Measurements from ENCODE around the gene ANAPC13. TPM values are rescaled to one million over a fixed set of nuclear protein-coding genes. Genes with fewer than 3 reads are reported as not detected.

Gene ANAPC13, protein sequence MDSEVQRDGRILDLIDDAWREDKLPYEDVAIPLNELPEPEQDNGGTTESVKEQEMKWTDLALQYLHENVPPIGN
- total RNA-seq = 10 to 100 TPM; 56.4 to 84.7 (median 66.5) TPM

DNA sequence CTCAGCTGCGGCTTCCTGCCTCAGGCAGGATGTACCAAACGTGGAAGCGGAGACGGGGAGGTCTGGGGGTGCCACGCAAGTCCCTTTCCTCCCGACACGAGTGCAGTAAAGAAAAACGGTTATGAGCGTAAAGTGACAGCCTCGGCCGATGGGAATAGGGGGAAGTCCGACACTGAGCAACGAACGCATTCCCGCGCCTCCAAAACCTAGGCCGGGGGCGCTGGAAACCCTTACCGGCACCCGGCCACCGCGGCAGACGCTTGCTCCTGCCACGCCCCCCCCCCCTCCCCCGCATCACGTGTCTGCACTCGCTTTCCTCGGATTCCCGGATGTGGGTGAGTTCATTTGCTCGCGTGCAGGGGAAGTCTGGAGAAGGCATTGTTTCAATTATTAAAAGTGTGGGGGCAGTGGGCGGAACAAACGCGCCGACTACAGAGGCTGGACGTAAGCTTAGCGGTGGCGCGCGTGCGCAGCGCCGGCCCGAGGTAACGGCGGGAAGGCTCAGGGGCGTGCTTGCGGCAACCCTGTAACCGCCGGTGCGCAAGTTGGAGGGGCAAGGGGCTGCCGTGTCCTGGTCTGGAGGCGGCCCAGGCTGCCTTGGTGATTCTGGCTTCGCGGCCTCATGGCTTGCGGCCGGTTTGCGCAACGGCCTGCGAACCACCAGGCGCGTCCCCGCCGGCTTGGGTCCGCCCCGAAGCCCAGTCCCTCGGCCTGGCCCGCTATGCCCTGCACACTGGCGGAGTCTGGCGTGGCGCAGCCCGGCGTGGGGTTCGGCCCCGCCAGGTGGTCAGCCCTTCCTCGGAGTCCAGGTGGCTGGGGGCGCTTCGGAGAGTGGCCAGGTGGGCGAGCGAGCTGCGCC is at the start of gene ANAPC13, which contains the start of gene CEP63:
ANAPC13 (minus strand) TSS at position 268 of the 859 bp plus-strand sequence. CDS start 3,081 bp downstream, outside the sequence.
CEP63 (plus strand) TSS at position 340 of the 859 bp plus-strand sequence. CDS start 9,264 bp downstream, outside the sequence.
- Histone ChIP-seq H3K27me3 (no peaks in the 10 kb centered on the region), H3K4me3 (peak within 1 kb of the TSS; percentile 81 to 88), H3K36me3 (peaks cover 0 to 19% of the 10 kb centered on the region in 2 donors), H3K9me3 (no peaks in the 10 kb centered on the region), H3K27ac (peak within 1 kb of the TSS; percentile 92 to 96 (median 94)), H3K4me1 (peaks cover 0 to 51% (median 9%) of the 10 kb centered on the region in 3 donors)
- TF ChIP-seq EP300 (IDR thresholded peaks at IDR 0.05) (no peak), POLR2A (IDR thresholded peaks at IDR 0.05) (peak; percentile 65 to 67), POLR2AphosphoS5 (IDR thresholded peaks at IDR 0.05) (peak; percentile 68)
- TF ChIP-seq, protein P1, sequence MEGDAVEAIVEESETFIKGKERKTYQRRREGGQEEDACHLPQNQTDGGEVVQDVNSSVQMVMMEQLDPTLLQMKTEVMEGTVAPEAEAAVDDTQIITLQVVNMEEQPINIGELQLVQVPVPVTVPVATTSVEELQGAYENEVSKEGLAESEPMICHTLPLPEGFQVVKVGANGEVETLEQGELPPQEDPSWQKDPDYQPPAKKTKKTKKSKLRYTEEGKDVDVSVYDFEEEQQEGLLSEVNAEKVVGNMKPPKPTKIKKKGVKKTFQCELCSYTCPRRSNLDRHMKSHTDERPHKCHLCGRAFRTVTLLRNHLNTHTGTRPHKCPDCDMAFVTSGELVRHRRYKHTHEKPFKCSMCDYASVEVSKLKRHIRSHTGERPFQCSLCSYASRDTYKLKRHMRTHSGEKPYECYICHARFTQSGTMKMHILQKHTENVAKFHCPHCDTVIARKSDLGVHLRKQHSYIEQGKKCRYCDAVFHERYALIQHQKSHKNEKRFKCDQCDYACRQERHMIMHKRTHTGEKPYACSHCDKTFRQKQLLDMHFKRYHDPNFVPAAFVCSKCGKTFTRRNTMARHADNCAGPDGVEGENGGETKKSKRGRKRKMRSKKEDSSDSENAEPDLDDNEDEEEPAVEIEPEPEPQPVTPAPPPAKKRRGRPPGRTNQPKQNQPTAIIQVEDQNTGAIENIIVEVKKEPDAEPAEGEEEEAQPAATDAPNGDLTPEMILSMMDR (IDR thresholded peaks at IDR 0.05) = peak in 3 of 4 experiments; percentile 15 to 34 (median 26)
- ATAC-seq = peak; percentile 95
- 0% methylated on average over 3 to 24 of the region's 81 CpGs for WGBS, 2 donors (ENCODE audit: low coverage in 1 of 2)

DNA sequence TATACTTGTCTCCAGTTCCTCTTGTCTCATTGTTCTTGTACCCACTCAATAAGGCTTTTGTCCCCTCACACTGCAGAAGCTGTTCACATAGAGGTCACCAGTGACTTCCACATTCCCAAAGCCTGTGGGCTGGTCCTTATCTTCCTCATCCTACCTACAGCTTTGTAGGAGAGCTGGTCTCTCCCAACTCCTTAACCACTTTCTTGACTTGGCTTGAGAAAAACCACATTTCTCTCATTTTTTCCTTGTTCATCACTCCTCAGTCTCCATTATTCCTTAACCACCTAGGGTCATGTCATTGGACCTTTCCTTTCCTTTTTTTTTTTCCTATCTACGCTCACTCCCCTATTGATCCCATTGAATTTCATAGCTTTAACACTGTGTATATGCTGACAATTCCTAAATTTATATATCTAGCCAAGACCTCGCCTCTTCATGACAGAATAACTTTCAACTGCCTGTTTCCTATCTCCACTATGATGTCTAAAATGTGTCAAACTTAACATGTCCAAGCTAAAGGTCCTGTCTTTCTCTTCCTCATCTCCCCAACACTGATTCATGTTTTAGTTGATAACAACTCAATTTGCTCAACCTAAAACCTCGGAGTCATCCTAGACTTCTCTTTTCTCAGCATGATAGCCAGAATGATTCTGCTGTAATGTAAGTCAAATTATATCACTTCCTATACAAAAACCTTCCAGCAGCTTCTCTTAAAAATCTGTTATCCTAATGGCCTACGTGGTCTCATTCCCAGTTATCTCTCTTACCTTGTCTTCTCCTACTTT is 49.6 kb upstream of the ANAPC13 start:
- Histone ChIP-seq H3K27me3 (no peaks in the 10 kb centered on the region), H3K9me3 (no peaks in the 10 kb centered on the region), H3K27ac (no peak overlapping the region), H3K36me3 (peaks cover 0 to 75% of the 10 kb centered on the region in 2 donors), H3K4me3 (no peak overlapping the region), H3K4me1 (no peaks in the 10 kb centered on the region)
- TF ChIP-seq, protein P1 (IDR thresholded peaks at IDR 0.05) = no peak
- TF ChIP-seq EP300 (IDR thresholded peaks at IDR 0.05) (no peak), POLR2AphosphoS5 (IDR thresholded peaks at IDR 0.05) (no peak), POLR2A (IDR thresholded peaks at IDR 0.05) (no peak)
- ATAC-seq = no peak
- 84 to 95% methylated on average over 4 of the region's 4 CpGs for WGBS, 2 donors (ENCODE audit: low coverage in 1 of 2)

DNA sequence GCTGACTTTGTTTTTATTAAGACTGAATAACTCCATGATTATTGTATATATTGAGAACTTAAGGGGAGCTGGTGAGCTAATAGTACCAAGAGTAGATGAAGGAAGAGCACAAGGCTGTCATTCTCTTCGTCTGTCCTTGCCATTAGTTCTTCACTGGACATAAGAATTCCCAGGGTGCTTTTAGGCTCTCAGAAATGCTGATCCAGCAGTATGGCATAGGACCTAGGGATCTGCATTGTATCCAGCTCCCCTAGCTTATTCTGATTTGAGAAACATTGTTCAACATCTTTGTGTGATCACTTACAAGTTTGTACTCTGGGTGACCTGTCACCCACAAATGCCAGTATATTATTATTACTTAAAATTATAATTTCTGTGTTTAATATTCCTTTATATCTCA is 47.7 kb upstream of the ANAPC13 start:
- Histone ChIP-seq H3K4me1 (no peaks in the 10 kb centered on the region), H3K27me3 (no peaks in the 10 kb centered on the region), H3K4me3 (no peak overlapping the region), H3K9me3 (no peaks in the 10 kb centered on the region), H3K27ac (no peak overlapping the region), H3K36me3 (peaks cover 0 to 63% of the 10 kb centered on the region in 2 donors)
- no peak for ATAC-seq
- 63 to 100% methylated on average over 1 of the region's 1 CpG for WGBS, 2 donors (ENCODE audit: low coverage in 1 of 2)
- TF ChIP-seq POLR2AphosphoS5 (IDR thresholded peaks at IDR 0.05) = no peak
- TF ChIP-seq EP300 (IDR thresholded peaks at IDR 0.05) = no peak
- TF ChIP-seq POLR2A (IDR thresholded peaks at IDR 0.05) = no peak
- TF ChIP-seq, protein P1 (IDR thresholded peaks at IDR 0.05) = no peak

DNA sequence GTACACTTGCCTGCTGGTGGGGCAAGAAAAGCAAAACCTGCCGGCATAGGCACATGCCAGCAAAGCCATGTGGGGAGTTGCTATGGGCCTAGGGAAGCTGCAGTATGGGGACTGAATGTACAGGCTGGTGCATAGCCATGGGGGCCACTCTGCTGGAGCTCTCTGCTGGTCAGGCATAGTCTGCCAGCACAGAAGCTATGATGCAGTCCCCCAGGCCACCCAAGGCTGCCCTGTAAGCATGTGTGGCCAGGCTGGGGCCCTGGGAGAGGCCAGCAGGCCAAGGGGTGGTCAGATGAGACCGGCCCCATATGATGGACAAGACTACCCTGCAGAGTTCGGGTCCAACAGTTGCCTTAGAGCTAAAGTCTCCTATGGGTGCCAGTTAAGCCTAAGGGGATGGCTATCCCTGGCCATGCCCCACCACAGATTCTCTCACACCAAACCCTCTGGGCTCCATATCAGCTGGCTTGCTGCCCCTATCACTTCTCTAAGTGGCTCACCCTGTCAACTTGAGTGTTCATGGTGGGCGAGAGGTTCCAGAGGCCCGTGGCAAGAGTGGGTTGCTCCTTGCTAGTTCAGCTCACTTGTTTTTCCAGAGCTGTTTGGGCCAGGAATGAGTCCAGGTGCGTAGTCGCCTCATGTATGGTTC is 41.9 kb upstream of the ANAPC13 start:
- H3K27ac ChIP-seq = no peak overlapping the region
- no peak for ATAC-seq
- H3K4me3 ChIP-seq = no peak overlapping the region
- WGBS, 2 donors (ENCODE audit: low coverage in 1 of 2) = 88% methylated on average over 2 of the region's 7 CpGs; no CpG with 5 or more reads in 1 of the 2 donors
- TF ChIP-seq POLR2A (IDR thresholded peaks at IDR 0.05) (no peak), POLR2AphosphoS5 (IDR thresholded peaks at IDR 0.05) (no peak), EP300 (IDR thresholded peaks at IDR 0.05) (no peak)
- TF ChIP-seq, protein P1 (IDR thresholded peaks at IDR 0.05) = no peak
- no peaks in the 10 kb centered on the region for H3K4me1 ChIP-seq
- peaks cover 0 to 34% (median 0%) of the 10 kb centered on the region in 3 donors for H3K9me3 ChIP-seq
- no peaks in the 10 kb centered on the region for H3K27me3 ChIP-seq
- peaks cover 0 to 10% of the 10 kb centered on the region in 2 donors for H3K36me3 ChIP-seq
